Activated T-helper 1 cell treated with Interleukin-2 at 50 U/mL for 16 hours (primary cell): Measurements from ENCODE around the gene BRAT1.
"Not testable (repeated sequence)": the region's sequence is repeated elsewhere in the genome, so short reads cannot be mapped to it uniquely, and the experiment has no call there.

Experiments
- DNase-seq: peaks from one replicate; pipeline ENCODE4 v3.0.0-alpha.2; 2020; ENCODE audit warnings: low read depth

BRAT1 gene

DNA sequence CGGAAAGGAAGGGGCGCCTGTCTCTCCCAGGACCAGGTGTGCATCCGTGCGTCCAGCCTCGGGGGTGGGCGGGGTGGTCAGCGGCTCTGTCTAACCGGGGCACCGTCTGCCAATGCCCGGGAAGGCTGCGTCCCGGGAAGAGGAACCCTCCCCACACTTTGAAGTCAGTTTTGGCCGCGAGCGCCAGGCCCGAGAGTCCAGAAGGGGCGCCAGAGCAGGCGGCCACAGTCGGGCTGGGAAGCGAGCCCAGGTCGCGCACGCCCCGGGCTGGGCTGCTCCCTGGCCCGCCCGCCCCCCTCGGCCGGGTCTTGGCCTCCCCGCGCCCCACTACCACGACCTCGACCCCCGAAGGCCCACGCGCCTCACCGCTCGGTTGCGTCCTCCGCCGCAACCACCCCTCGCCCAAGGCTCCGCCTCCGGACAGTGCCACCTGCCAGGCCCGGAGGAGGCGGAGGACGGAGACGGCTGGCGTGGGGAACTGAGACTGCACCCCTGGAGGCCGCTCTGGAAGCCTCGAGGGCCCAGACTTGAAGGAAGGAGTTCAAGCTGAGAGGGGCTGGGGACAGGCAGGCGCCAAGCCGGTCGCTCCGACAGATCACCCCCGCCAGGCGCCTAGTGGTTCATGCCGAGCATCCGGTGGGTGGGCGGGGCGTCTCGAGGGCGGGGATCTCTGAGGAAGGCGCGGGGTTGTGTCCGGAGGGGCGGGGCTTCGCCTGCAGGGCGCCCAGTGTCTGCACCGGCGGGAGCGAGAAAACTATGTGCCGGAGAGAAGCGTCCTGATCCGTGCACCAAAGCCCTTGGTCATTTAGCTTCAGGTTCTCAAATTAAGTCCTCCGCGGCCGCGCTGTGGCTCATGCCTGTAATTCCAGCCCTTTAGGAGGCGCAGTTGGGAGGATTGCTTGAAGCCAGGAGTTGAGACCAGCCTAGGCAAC is at the start of gene BRAT1:
BRAT1 (minus strand) TSS at position 404 of the 932 bp plus-strand sequence. CDS start 1,093 bp downstream, outside the sequence.
- peak; percentile 90 for DNase-seq

DNA sequence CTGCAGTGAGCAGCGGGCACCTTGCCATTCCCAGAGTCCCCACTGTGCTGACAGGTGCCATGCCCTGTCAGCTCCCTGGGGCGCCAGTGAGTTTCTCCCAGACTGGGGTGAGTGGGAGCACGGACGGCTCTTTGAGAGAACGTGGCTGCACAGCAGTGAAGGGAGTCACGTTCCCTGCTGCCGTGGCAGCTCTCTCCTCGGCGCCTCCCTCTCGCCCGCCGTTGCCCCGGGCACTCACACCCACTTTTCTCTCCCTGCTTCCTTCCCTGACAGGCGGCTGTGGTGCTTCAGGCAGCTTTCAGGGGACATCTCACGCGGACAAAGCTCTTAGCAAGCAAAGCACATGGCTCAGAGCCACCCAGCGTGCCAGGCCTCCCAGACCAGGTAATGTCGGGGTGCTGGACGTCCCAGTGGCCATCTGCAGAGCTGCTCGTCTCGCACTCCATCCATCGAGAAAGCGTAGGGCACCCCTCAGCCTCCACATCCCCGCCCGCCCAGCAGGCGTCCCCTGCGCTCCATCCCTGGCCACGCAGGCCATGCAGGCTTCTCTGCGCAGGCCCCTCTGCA is 49.4 kb upstream of the BRAT1 start:
- no peak for DNase-seq

DNA sequence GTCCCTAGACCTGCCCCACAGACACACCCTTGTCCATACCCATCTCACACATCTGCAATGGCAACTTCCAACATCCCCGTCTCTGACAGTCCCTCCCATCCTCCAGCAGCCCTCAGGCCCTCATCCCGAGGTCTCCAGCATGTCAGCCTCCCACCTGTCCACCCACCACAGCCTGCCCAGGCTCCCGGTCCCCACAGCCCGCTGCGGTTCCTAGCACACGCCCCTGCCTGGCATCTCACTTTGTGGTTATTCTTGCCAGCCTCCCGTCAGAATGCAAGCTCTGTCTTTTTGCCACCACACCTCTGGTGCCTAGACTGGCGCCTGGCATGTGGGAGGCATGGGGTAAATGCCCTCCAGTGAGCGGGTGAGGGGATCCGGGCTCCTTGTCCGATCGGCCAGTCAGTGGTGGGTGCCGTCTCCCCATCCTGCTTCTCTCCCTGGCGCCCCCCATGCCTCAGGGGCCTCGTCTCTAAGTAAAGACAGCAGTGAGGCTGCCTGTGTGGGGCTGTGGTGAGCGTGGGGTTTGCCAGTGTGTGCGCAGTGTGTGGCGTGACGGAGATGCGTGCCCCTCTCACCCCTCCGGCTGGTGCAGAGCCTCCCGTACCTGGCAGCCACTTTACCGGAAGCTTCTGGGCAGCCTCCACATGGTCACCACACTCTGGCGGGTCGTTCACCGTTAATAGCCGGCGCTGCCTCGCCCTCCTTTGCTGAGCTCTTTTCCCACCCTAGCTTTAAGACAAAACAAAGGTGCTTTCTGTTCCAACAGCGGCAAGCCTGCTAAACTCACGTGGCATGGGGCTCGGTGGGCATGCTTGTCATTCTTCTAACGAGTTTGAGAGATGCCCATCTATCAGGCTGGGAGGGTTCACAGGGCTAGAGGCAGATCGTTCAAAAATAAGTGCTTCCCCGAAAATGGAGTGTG is 48.0 kb upstream of the BRAT1 start:
- no peak for DNase-seq

DNA sequence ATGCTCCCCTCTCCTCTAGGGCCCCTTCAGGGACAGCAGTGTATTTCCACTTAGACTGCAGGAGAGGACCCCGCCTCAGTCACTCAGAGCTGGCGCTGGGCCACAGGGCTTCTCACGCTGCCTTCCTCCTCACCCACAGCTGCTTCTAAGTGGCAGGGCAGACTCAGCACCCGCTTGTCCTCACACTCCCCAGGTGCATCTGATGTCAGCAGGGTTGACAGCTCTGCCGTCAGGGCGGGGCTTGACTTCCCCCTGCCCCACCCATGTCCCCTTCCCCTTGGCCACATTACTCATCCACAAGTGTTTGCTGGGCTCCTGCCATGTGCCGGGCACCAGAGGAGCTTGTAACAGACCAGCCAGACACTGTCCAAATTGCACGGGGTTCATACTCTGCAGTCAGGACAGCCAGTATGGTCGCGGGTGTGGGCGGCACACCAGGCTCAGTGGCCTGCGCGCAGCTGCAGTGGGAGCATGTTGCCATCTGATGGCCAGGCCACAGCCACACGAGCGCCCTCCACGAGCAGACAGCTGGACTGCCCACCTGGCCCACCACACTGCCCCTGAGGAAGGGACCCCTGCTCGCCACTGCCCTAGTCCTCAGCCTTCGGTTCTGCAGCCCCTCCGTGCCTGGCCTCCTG is 47.2 kb upstream of the BRAT1 start:
- DNase-seq: no peak

DNA sequence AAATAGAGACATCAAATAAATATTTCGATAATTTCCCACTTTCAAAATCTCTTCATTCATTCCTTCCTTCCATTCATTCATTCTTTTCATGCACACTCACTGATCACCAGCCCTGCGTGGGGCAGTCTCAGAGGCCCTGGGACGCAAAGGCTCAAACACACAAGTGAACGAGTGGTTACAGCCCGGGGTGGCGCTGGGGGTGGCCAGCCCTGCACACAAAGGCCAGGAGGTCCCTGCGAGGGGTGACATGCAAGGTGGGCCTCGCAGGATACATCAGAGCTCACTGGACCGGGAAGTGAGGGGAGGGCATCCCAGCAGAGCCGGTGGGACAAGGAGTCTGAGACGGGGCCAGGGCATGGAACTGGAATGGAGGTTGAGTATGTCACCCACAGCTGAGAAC is 46.6 kb upstream of the BRAT1 start:
- DNase-seq: no peak

DNA sequence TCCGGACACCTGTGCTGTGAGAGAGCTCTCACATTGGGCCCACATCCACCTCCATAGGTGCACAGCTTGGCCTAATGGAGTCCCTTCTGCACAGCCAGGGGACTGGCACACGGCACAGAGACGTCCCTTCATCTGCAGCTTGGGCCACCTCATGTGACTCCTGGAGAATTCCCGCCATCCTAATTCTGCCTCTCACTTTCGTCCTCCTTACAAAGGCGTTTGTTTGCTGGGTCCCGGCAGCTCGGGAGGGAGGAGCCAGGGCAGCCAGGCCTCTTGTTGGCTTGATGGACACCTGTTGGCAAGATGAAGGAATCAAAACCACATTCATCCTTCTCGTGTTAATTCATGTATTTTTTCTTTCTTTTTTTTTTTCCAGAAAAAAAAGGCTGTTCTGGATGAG is 45.7 kb upstream of the BRAT1 start:
- DNase-seq: no peak

DNA sequence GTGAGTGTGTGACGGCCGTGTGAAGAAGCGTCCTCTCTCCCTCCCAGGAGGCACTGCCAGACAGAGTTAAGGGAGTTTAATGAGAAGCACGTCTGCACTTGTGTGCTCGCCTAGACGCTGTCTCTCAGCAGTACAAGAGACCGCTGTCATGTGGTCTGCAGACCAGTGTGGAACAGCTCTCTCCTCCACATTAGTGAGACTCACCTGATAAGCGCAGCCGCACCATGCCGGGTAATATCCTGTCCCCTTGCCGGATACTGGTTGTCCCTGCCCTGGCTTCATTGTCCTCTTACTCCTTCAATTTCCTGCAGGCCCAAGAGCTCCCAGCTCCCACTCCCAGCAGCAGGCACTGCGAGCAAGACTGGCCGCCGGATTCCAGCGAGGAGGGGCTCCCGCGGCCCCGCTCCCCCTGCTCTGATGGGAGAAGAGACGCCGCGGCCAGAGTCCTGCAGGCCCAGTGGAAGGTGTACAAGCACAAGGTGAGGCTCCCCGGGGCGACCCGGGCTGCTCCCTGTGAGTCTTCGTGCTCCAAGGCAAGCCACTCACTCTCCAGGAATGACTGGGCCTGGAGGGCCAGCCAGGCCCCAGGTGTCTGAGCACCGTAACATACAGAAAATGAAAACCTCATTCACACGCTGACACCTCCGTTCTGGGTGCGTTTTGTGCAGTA is 43.0 kb upstream of the BRAT1 start:
- no peak for DNase-seq

DNA sequence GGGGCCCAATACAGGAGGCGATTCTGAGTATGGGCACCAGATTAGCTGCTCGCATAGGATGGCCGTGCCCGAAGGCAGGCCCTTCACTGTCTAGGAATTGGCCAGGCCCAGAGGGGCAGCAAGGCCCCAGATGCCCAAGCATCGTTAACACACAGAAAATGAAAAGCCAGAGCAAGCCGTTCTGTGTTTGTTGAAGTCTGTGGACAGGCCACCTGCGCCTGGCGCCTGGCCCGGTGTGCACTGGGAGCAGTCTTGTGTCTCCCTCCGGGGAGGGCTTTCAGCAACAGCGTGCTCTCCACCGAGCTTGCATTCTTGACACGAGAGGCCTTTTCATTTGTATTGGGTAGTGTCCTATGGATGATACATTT is 41.9 kb upstream of the BRAT1 start:
- no peak for DNase-seq

DNA sequence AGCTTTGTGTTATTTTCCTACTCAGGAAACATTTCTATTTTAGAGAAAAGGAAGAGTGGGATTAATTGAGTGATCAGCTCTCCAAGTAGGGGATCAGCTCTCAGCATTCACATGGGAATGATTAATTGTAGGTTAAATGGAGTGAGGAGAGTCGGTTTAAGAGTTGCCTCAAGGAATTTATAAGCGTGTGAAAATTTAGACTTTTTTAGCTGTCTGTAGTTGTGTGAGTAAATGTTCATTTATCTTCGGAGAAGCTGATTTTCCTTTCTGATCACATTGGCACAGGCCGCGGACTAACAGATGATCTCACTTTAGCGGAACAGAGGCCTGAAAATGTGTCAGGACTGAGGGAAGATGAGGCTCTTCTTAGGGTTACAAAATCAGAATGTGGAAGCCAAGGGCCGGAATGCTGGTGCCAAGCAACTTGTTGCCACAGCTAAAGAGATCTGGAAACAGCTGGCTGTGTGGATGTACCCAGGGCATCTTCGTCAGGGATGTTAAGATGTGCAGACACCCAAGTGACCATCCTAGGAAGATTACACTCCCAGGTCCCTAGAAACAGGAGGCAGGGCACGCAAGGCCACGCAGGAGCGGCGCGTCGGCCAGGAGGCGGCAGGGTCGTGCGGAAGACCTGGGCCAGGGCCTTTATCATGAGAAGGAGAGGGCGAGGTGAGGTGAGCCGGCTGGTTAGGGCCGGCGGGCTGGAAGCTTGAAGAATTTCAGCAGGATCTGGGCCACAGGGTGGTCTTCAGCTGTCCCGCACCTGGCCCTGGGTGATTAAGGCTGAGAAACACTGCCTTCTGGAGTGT is 41.3 kb upstream of the BRAT1 start:
- DNase-seq: no peak

DNA sequence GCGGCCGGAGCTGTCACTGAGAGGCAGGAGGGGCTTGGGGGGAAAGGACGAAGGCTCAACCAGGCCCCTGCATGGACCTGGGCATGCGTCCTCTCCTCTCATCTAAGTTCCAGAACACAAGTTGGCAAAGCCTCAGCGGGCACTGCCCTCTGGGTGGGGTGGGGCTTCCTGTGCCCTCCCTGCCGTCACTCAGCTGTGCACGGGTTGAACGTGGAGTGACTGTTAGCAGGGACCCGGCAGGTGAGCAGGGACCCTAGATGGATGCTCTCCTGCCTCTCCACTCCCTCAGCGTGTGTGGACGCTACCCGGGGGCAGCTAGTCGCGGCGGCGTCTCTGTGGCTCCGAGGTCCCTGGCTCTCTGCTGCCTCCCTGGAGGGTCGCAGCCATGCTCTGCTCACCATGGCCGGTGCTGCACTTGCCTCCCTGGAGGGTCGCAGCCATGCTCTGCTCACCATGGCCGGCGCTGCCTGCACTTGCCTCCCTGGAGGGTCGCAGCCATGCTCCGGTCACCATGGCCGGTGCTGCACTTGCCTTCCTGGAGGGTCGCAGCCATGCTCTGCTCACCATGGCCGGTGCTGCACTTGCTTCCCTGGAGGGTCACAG is 40.0 kb upstream of the BRAT1 start:
- no peak for DNase-seq

DNA sequence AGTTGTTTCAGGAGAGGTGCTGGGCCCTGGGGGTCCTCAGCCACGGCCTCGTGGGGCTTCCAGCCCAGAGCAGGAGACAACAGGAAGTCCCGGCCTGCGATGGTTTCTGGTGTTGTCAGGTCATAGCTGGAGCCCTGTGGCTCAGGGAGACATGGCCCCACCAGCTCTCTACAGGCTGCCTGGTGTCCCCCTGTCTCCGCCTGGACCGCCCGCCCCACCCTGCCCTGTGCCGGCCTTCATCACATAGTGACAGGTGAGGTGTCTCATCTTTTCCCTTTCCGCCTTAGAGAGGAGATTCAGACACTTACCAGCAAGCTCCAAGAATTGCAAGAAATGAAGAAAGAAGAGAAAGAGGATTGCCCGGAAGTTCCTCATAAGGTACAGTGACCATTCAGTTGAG is 39.3 kb upstream of the BRAT1 start:
- DNase-seq: no peak

DNA sequence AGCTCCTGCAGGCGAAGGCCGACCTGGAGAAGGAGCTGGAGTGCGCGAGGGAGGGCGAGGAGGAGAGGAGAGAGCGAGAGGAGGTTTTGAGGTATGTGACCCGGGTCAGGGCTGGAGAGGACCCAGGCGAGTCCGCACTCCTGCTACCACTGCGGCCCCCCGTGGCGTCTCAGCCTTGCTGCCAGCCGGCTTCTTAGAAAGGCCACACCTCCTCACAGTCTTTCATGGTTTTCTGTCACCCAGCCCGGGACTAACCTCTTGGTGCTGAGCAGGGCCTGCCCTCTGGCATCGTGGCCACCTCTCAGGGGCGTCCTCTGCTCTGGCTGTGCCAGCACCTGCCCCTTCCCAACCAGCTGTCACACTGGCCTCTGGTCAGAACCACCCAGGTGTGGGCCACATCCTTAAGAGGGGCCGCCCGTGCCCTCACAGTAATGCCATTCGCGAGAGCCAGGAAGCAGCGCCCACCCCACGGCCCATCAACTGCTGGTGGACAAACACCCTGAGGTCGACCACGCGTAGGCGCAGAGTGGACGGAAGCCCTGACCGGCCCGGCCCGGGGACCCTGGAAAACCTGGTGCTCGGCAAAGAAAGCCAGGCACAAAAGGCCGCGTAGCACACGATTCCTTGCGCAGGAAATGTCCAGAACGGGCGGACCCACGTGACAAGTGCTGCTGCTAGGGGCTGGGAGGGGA is 37.9 kb upstream of the BRAT1 start:
- DNase-seq: no peak

DNA sequence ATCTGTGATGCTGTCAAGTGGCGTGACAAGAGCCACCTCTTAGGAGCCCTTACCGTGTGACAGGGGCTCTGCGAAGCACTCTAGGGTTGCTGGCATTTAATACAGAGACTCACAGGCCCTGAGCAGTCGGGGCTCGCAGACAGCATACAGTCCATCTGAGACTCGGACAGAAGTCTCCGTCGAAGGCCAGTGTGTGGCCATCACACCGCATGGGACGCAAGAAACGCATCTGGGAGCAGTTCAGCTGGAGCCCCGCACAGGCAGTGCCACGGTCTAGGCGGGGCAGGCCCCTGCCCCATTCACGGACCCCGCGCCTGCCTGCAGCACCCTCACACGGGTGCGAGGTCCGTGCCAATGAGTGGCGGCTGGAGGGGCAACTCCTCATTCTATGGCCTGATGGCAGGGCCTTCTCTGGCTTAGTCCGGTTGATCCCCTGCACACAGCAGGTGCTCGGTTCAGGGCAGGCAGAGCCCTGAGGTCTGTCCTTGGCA is 37.1 kb upstream of the BRAT1 start:
- DNase-seq: no peak

DNA sequence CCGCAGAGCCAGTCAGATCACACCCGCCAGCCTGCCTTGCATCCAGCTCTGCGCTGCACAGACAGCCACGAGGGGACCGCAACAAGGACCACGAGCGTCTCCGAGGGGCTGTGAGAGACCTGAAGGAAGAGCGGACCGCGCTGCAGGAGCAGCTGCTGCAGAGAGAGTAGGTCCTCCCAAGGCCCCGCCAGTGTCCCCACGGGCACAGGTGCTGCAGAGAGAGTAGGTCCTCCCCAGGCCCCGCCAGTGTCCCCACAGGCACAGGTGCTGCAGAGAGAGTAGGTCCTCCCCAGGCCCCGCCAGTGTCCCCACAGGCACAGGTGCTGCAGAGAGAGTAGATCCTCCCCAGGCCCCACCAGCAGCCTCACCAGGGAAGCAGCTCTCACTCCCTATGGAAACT is 34.6 kb upstream of the BRAT1 start:
- DNase-seq: not testable (repeated sequence)

DNA sequence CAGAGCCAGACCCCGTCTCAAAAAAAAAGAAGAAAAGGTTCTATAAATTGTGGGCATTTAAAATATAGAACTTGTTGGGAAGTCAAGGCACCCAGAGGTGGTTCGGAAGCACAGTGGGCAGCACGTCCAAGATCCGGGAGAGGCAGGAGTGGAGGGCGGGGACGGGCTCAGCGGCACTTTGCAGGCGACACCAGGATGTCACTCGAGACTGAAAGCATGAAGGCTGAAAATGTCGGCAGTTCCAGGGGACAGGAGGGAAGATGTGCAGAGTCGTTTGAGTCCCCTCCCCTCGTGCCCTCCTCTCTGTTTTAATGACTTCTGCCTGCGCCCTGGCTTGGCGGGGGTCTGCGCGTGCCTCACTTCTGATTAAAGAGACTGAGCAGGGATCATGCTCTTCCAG is 34.0 kb upstream of the BRAT1 start:
- no peak for DNase-seq

DNA sequence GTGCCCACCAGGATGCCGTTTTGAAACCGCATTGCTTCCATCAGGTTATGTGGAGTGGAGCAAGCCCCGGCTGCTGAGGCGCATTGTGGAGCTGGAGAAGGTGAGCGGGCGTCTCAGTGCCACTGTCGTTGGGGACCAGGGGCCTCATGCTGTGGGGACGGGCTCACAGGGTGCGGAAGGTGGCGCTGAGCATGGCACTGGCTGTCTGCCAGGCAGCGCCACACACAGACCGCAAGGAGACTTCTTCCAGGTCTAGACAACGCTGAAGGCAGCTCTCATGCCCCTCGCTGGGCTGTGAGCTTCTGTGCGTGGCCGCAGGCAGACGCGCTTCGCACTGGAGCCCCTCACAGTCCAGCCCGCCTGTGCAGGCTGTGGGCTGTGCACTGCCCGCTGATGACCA is 32.5 kb upstream of the BRAT1 start:
- no peak for DNase-seq

DNA sequence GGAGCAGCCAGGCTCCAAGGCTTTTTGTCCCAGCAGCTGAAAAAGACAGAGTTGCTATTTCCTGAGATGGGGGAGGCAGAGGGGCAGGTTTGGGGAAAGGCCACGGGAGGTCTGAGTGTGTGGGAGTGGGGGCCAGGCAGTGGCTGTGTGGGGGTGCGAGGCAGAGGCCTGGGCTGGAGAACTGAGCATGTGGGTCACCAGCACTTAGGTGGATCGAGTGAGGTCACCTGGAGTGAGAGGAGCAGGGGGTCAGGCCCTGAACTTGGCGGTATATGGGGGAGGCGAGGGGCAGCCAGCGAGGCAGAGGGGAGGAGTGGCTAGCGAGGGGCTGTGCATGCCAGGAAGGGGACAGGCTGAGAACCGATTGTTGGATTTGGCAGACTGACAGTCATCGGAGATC is 31.8 kb upstream of the BRAT1 start:
- DNase-seq: no peak

DNA sequence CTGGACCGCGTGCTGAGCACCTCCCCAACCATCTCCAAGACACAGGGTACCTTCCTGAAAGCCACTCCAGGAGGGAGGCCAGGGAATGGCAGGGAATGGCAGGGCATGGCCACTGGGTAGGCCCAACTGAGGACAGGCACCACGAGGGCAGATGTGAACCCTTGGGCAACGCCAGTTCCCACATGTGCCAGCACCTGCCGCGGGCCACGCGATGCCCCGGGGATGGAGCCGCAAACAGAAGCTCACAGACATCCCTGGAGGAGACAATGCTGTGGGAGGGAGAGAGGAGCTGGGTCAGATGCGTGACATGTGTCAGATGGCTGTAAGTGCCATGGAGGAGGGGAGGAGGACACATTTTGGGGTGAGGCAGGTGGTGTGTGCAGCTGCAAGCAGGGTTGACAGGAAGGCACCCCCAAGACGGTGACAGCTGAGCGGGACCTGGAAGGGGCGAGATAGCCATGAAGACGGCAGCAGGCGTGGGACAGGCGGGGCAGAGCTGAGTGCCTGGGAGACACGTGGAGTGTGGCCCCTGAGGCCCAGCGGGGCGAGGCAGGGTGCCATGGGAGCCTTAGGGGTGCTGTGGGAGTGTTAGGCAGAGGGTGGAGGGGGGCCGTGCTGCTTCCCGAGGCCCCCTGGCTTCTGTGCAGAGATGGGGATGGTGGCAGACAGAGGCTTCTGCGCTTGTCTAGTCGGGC is 31.1 kb upstream of the BRAT1 start:
- DNase-seq: no peak

DNA sequence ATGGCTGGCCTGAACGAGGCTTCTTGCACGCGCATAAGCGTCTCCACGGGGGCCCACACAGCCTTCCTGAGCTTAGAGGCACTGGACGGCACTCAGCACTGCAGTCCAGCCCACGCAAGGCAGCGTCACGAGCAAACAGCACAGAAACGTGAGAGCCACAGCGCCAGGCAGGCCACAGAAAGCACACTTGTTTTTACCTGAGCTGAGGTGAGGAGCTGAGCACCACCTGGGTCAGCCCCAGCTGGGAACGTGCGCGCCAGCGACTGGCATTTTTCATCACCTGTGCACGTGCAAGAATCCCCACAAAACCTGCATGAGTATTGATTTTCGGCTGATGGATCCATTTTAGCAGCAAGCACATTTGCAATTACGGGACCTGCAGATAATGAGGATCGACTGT is 30.1 kb upstream of the BRAT1 start:
- no peak for DNase-seq
